ENCODE measurements around the gene CCSER1.
"Not testable (repeated sequence)": the region's sequence is repeated elsewhere in the genome, so short reads cannot be mapped to it uniquely, and the experiment has no call there.

The CCSER1 gene

GRCh38 chr4:91326167-91326566 is 1199.0 kb downstream of the CCSER1 start:
- DNase-seq = not testable (repeated sequence)

- no peak for DNase-seq
Observed at GRCh38 chr4:91330555-91331137, 1203.5 kb downstream of the CCSER1 start.

GRCh38 chr4:91340822-91341221 is 1213.6 kb downstream of the CCSER1 start:
- DNase-seq = no peak

DNA sequence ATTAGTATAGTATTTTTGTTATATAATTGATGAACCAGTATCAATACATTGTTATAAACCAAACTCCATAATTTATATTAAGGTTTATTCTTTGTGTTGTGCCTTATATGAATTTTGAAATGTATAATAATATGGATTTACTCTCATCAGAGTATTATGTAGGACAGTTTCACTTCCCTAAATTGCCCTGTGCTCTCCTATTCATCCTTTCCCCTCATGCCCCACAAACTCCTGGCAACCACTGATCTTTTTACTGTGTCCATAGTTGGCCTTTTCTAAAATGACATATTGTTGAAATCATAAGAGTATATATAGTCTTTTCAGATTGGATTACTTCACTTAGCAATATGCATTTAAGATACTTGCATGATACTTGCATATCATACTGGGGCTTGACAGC is 1218.4 kb downstream of the CCSER1 start:
- DNase-seq = no peak

DNA sequence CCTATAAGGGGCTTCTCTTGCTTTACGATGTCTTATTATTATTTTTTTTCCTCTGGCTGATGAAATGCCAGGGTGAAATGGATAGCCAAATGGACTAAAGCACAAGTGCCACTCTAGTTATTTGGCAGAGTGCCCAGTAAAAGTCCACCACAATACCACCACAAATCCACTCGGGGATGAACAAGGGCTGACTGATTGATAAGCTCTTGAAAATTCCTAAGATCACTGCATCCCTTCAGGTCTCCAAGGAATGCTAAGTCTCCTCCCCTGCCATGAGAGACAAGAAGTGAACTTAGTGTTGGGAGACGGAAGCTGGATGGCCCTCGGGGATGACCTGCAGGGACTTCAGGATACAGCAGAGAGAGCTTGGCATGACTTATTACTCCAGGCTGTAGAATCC is 1229.3 kb downstream of the CCSER1 start:
- DNase-seq = not testable (repeated sequence)

GRCh38 chr4:91358016-91358415 is 1230.8 kb downstream of the CCSER1 start:
- DNase-seq = not testable (repeated sequence)

GRCh38 chr4:91358621-91359020 is 1231.4 kb downstream of the CCSER1 start:
- not testable (repeated sequence) for DNase-seq

GRCh38 chr4:91359041-91360031 is 1232.1 kb downstream of the CCSER1 start:
- DNase-seq = no peak

GRCh38 chr4:91362125-91362524 is 1234.9 kb downstream of the CCSER1 start:
- DNase-seq = no peak

DNA sequence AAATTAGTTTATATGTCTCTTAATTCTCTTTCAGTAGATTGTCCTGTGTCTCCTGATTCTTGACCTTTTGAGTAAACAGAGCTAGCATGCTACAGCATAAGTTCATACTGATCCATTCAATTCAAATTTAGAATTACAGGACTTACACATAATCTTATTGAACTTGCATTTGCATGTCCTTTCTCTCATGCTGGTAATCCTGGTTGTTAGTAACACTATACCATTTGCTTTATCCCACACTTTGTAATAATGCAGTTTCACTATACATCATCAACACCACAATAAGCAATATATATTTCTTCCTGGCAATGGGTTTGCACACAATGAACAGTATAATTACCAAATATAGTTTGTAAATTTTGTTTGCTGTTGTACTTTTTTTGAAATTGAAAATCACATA is 1239.4 kb downstream of the CCSER1 start:
- no peak for DNase-seq

DNA sequence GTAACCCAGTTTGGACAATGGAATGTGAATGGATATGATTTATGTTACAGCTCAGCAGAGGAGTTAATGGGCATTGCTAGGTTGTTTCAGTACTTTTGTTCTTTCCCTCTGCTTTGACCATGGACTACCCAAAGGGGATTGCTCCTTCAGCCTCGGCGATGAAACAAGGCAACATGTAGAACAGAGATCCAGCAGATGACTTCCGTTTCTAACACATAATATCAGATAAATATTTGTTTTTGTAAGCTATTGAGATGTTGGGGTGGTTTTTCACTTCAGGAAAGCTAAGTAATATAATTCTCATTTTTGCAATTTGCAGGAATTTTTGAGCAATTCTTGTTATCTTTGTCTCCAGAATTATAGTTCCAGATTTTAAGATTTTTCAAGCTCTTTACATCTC is 1241.9 kb downstream of the CCSER1 start:
- DNase-seq = no peak

DNA sequence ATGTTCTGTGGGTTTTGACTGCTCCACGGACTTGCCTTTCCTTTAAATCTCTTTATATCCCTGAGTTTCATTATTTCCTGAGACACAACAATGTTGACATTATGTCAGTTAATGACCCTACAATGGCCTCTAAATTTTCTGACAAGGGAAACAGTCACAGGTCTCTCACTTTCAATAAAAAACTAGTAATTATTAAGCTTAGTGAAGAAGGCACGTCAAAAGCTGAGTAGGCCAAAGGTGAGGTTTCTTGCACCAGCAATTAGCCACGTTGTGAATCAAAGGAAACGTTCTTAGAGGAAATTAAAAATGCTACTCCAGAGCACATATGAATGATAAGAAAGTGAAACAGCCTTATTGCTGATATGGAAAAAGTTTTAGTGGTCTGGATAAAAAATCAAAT is 1246.4 kb downstream of the CCSER1 start:
- no peak for DNase-seq

- not testable (repeated sequence) for DNase-seq
Observed at GRCh38 chr4:91405431-91405830, 1278.2 kb downstream of the CCSER1 start.

DNA sequence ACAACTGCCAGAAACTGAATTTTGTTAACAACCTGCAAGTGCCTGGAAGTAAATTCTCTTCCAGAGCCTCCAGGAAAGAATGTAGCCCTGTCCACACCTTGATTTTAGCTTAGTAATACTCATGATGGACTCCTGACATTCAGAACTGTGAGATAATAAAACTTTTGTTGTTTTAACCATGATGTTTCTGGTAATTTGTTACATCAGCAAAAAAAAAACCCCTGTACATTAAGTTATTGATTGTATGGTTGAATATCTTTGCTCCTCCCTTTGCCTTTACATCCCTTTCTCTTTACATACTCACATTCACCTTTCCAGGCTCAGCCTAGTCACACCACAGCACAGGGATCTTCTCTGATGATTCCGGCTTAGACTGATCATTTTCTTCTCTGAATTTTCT is 1294.8 kb downstream of the CCSER1 start:
- no peak for DNase-seq

- no peak for DNase-seq
Observed at GRCh38 chr4:91426725-91427124, 1299.5 kb downstream of the CCSER1 start.

GRCh38 chr4:91427171-91427570 is 1300.0 kb downstream of the CCSER1 start:
- DNase-seq = no peak

DNA sequence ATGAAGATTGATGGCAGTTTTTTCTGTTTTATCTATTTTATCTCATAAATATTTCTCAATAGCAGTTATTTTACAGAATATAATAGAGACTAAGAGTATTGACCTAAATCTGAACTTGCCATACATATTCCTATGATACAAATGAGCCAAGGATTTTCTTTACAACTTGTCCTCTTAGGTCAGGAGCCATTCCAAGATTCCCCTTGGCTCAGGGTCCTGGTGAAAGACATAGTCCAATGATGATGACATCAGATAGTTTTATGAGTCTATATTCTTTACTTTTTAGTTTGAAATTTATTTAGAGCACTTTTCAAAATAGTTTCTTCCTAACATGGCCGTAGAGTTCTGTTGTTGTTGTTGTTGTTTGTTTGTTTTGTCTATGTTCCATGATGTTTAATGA is 1307.4 kb downstream of the CCSER1 start:
- no peak for DNase-seq

DNA sequence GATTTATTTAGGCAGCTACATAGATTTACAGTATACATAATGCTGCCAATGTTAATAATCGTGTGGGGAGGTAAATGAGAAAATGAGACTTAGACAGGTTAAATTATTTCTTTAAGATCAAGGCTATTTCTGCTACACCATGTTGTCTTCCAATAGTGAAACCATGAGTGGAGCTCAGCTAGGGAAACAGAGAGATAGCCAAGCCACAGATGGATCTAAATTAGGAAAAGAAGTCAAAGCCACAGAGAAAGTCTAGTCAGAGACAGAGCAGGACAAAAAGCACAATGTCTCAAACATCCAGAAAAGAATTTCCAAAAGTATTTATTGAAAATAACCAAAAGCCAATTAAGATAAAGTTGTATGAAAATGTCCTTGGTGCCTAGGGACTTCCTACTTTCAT is 1309.4 kb downstream of the CCSER1 start:
- no peak for DNase-seq

DNA sequence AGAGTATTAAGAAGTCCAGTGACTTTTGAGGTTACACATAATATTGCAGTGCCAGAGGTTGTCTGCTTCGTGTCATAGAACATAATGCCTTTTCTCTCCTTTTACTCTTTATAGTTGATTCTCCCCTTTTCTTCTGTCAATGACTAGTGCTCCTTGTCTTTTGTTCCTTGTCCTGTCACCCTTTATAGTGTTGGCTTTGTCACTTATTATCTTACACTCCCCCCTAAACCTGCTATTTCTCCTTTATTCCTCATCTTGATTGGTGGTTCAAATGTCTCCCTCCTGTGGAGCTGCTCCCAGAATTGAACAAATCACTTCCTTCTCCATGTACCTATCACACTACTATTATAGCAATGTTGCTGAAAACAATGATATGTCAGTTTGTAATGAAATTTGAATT is 1320.0 kb downstream of the CCSER1 start:
- DNase-seq = no peak

DNA sequence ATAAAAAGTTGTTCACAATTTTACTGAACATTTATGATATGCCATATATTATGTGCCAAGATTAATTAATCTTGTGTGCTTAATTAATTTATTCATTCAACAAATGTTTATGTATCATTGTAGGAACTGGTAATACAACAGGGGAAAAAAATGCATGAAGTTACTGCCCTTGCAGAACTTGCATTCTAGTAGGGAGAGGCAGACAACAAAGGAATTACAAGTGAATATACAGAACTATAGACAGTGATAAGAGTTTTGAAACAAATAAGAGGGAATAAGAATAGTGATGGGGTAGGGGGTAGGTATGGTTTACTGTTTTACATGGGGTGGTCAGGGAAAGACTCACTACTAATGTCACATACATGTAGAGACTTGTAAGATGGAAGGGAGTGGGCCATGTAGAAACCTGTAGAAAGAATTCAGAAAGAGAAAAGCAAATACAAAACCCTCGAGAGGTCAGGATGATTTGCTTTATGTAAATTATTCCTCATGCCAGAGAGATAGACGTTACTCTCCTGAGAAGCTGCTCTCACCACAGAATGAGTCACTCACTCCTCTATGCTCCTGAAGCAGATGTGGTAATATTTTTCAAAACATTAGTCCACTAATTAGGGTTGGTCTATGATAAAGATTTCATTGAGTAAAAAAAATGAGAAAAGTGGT is 1321.6 kb downstream of the CCSER1 start:
- no peak for DNase-seq

DNA sequence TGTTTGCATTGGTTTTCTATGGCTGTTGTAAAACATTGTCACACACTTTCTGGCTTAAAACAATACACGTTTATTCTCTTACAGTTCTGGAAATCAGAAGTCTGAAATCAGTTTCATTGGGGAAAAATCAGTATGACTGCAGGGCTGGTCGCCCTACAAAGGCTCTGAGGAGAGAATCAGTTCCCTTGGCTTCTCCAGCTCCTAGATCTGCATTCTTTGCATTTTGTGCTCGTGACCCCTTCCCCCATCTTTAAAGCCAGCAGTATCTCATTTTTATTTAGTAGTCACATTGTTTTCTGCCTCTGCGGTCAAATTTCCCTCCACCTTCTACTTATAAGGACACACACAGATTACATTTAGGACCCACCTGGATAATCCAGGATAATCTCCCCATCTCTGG is 1326.9 kb downstream of the CCSER1 start:
- DNase-seq = no peak

GRCh38 chr4:91462566-91462965 is 1335.4 kb downstream of the CCSER1 start:
- not testable (repeated sequence) for DNase-seq

Measured in hypothalamus (tissue), 51 donors.